LoVo (cell line): ENCODE results near the gene CIP2A.

Experiments
- DNase-seq: peaks from one replicate; pipeline ENCODE4 v3.0.0-alpha.2; 2016; ENCODE audit warnings: low spot score

The CIP2A gene

DNA sequence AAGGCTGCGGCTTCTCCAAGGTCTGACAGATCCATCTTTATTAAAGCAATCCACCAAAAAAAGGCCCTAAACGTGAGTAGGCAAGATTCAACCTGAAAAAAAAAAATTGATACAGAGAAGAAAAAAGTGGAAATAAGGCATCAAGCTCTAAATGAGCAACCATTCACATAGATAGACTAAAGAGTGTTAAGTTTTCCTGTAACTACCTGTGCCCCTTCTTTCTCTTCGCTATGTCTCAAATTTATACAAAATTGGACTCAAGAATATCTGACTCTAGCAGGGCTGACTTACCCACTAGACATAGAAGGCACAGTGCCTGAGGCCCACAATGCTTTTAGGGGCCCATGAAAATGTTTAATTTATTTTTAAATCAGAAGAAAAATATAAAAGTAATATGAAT is 78.7 kb downstream of the CIP2A start, which contains the start of gene MYH15:
TSS of gene MYH15 (minus strand) at position 101 of the 400 bp plus-strand sequence. CDS start at position 35, 66 bp downstream.
- no peak for DNase-seq

GRCh38 chr3:108509871-108510270 is 79.4 kb downstream of the CIP2A start:
- DNase-seq = no peak

DNA sequence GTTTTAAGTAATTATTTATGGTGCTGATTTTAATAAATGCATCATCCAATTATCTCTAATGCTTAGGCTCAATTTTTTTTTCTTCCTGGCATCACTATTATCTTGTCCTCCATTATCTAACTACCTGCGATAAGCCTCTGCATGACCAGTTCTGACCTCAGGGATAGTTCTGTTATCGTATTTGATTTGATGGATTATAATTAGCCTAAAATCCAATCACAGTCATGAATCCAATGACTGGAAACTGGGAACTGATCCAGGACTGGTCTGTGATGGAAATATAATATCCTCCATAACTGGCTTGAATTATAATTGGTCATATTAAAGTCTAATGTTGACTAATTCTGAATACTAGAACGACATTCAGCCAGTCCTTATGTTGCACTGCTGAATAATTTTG is 80.0 kb downstream of the CIP2A start:
- no peak for DNase-seq

GRCh38 chr3:108507902-108508301 is 81.3 kb downstream of the CIP2A start:
- DNase-seq = no peak

DNA sequence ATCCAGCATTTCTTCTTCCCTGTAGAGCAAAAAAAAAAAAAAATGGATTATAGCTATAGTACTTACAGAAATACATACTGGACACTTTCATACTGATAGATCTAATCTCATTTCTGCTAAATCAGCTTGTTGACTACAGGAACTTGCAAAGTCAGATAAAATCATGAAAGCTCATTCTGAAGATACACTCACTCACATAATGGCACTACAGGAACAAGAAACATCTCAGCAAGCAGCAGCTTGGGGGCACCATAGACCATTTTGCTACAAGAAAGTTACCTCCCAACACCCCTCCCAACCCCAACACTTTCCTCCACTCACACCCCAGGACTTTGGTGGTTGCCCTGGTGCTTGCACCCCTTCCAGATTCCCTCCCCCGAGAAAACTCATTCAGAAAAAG is 83.4 kb downstream of the CIP2A start:
- no peak for DNase-seq

DNA sequence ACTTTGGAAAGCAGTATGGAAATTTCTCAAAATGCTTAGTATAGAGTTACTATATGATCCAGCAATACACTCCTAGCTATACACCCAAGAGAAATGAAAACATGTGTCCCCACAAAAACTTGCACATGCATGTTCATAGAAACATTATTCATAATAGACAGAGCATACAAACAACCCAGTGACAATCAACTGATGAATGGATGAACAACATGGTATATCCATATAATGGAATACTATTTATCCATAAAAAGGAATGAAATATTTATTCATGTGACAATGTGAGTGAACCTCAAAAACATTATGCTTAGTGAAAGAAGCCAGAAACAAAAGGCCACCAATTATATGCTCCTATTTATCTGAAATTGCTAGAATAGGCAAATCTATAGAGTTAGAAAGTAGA is 85.5 kb downstream of the CIP2A start:
- no peak for DNase-seq

- no peak for DNase-seq
These were observed 87.7 kb downstream of the CIP2A start for GRCh38 chr3:108501535-108501934.

- DNase-seq = no peak
These were observed 88.5 kb downstream of the CIP2A start for GRCh38 chr3:108500728-108501127.
